HG02973 (cell line): Measurements from ENCODE around the gene MAP2.
A peak's percentile ranks its signal among the peaks of the same experiment; 100 is the strongest.

Experiments used
- ATAC-seq: cut with Tn5 transposase; IDR thresholded peaks from one replicate; pipeline ENCODE4 v1.9.1; 2021; ENCODE audit warnings: moderate library complexity; ENCODE audit not compliant: unreplicated experiment

Gene MAP2

GRCh38 chr2:209694748-209695147 lies 270.9 kb downstream of the MAP2 start:
- no peak for ATAC-seq

- ATAC-seq, result peak; percentile 80
Measured at GRCh38 chr2:209696836-209697711, 273.2 kb downstream of the MAP2 start.

- ATAC-seq, result no peak
Measured at GRCh38 chr2:209702775-209703174, 278.9 kb downstream of the MAP2 start.

GRCh38 chr2:209713219-209713618 lies 289.4 kb downstream of the MAP2 start:
- ATAC-seq, result no peak

- ATAC-seq, result no peak
Measured at GRCh38 chr2:209719034-209719433, 295.2 kb downstream of the MAP2 start.

- ATAC-seq, result no peak
Measured at GRCh38 chr2:209721497-209721896, 297.6 kb downstream of the MAP2 start.

GRCh38 chr2:209726311-209726710 lies 302.5 kb downstream of the MAP2 start:
- ATAC-seq, result no peak

- ATAC-seq, result no peak
Measured at GRCh38 chr2:209727077-209727476, 303.2 kb downstream of the MAP2 start.

- ATAC-seq, result no peak
Measured at GRCh38 chr2:209734805-209735204, 311.0 kb downstream of the MAP2 start.

GRCh38 chr2:209741953-209742352 lies 318.1 kb downstream of the MAP2 start:
- no peak for ATAC-seq

- no peak for ATAC-seq
Measured at GRCh38 chr2:209753020-209753419, 329.2 kb downstream of the MAP2 start.

GRCh38 chr2:209757163-209757562 lies 333.3 kb downstream of the MAP2 start:
- no peak for ATAC-seq

- ATAC-seq, result no peak
Measured at GRCh38 chr2:209761566-209761965, 337.7 kb downstream of the MAP2 start.

- no peak for ATAC-seq
Measured at GRCh38 chr2:209762563-209762962, 338.7 kb downstream of the MAP2 start.

GRCh38 chr2:209763106-209763505 lies 339.3 kb downstream of the MAP2 start:
- no peak for ATAC-seq

GRCh38 chr2:209766613-209767012 lies 342.8 kb downstream of the MAP2 start:
- ATAC-seq, result no peak

GRCh38 chr2:209767316-209767715 lies 343.5 kb downstream of the MAP2 start:
- ATAC-seq, result no peak

- no peak for ATAC-seq
Measured at GRCh38 chr2:209768557-209768956, 344.7 kb downstream of the MAP2 start.

GRCh38 chr2:209771474-209772289 lies 347.8 kb downstream of the MAP2 start, which contains the start of gene UNC80:
TSS of gene UNC80 (plus strand) at chr2:209771832. CDS start at chr2:209772073, 241 bp downstream.
- ATAC-seq, result no peak

- ATAC-seq, result no peak
Measured at GRCh38 chr2:209772290-209772685, 348.4 kb downstream of the MAP2 start.

GRCh38 chr2:209773377-209773776 lies 349.5 kb downstream of the MAP2 start:
- no peak for ATAC-seq
